Dendritic cell treated with granulocyte-macrophage colony-stimulating factor and Interleukin-4, amounts not matched to agents 40 ng/mL and 50 ng/mL, for 4 days (primary cell): ENCODE results near the gene GREB1.

Experiments used
- H3K27ac Mint-ChIP-seq: one replicate; pipeline ENCODE4 v1.8.0; 2022; ENCODE audit warnings: mild to moderate bottlenecking, mixed read lengths
- H3K27me3 Mint-ChIP-seq: one replicate; pipeline ENCODE4 v1.8.0; 2022; ENCODE audit warnings: mild to moderate bottlenecking, mixed read lengths
- H3K36me3 Mint-ChIP-seq: one replicate; pipeline ENCODE4 v1.8.0; 2022; ENCODE audit warnings: low read depth, mixed read lengths
- H3K4me1 Mint-ChIP-seq: one replicate; pipeline ENCODE4 v1.8.0; 2022; ENCODE audit warnings: low read depth, mixed read lengths
- H3K4me3 Mint-ChIP-seq: one replicate; pipeline ENCODE4 v1.8.0; 2022; ENCODE audit warnings: mild to moderate bottlenecking, moderate library complexity, mixed read lengths
- H3K9me3 Mint-ChIP-seq: one replicate; pipeline ENCODE4 v1.8.0; 2022; ENCODE audit warnings: mixed read lengths
- intact Hi-C: fragments of 100-400 bp; cut with micrococcal nuclease; formaldehyde crosslinking; loops from one replicate; pipeline ENCODE4 v1.15.0; 2022

Gene GREB1

DNA sequence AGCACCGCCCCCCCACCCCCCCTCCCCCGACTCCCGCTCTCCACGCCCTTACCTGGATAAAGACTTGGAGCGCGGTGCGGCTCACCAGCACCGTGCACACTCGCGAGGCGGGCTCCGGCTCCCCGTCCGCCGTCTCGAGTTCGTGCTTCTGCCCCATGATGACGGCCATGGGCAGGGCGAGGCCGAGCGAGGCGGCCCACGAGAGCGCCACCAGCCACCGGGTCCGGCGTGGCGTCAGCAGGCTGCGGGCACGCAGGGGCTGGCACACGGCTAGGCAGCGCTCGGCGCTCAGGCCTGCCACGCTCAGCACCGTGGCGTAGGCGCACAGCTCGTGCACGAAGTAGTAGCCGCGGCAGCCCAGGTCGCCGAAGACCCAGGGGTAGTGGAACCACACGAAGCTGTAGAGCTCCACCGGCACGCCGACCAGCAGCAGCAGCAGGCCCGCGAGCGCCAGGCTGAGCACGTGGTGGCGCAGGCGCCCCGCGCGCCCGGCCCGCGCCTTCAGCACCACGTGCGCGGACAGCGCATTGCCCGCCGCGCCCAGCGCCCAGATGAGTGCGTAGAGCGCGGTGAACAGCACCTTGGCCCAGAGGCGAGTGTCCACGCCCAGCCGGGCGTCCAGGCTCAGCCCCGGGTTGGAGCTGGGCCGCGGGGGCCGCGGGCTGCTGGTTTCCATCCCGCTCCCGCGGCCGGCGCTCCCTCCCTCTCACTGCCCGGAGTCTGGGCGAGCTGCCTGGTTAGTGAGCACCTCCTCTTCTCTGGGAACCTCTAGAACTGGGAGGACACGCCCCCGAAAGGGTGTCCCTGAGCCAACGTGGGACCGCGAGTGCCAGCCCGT lies 135.8 kb downstream of the GREB1 start, which contains the start of gene NTSR2:
Gene NTSR2 (minus strand): TSS at position 742 of the 838 bp plus-strand sequence. CDS start 66 bp downstream, at position 676.
- Mint-ChIP-seq H3K27me3 (peaks cover 47% of the 10 kb centered on the region), H3K4me1 (peaks cover 6% of the 10 kb centered on the region), H3K27ac (no peak within 1 kb of the TSS), H3K4me3 (no peak within 1 kb of the TSS), H3K36me3 (no peaks in the 10 kb centered on the region), H3K9me3 (no peaks in the 10 kb centered on the region)
- intact Hi-C loops, result no loop called here

DNA sequence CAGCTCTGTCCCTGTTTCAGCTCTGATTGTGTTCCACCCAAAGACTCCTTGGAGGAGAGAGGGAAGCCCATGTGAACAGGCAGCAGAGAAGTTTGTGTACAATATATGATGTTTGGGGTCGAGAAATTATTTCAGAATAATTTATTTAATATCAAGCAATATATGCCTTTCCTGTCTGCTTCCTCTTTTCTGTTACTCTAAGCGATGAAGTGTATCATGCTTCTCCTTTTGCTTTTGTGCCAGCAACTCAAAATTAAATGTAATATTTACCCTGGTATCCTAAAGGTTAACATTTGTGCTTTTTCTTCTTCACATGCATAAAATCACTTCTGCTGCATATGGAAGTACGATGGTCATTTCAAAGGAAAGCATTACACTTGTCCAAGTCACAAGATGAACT lies 138.6 kb downstream of the GREB1 start:
- Mint-ChIP-seq H3K27me3 (peaks cover 68% of the 10 kb centered on the region), H3K4me1 (peaks cover 6% of the 10 kb centered on the region), H3K27ac (no peak overlapping the region), H3K36me3 (no peaks in the 10 kb centered on the region), H3K9me3 (no peaks in the 10 kb centered on the region), H3K4me3 (no peak overlapping the region)
- intact Hi-C loops, result no loop called here

DNA sequence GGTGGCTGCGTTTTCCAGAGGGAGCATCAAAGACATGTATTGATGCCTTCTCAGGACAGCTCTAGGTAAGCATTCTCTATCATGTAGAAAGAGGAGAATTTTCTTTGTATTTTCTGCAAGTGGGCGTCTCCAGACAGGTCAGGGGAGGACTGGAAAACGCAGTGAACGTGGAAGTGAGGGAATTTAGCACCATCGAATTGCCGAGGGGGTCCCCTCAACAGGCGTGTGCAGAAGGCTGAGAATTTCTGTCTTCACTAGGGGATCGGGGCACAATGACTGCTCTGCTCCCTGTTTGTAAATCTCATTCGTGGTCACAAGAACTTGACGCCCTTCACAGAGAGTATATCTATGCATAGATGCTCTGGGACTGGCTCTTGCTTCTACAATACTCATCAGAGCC lies 141.1 kb downstream of the GREB1 start:
- intact Hi-C loops, result no loop called here
- Mint-ChIP-seq H3K36me3 (no peaks in the 10 kb centered on the region), H3K27me3 (peaks cover 66% of the 10 kb centered on the region), H3K4me1 (no peaks in the 10 kb centered on the region), H3K9me3 (no peaks in the 10 kb centered on the region), H3K4me3 (no peak overlapping the region), H3K27ac (no peak overlapping the region)

DNA sequence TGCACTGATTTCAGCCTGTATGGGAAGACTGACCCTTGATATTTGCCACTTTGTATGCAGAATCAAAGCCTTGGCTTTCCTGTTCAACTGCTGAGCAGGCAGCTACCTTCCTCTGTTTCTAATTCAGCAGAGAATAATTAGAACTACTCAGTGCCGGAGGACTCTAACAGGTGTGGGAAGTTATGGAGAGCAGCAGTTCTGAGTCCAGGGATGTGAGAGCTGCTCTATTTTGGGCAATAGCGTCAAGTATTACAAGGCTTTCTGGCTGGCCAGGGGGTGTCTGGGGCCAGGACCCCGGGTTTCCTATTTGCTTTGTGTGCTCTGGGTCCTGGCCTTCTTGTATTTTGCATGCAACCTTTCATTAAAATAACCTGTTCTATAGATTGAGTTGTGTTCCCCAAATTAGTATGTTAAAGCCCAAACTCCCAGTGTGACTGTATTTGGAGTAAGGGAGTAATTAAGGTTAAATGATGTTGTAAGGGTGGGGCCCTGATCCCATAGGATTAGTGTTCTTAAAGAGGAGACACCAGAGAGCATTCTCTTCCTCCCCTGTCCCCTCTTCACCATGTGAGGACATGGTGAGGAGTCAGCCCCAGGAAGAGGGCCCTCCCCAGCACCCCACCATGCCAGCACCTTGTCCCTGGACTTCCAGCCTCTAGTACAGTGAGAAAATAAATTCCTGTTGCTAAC lies 141.7 kb downstream of the GREB1 start:
- Mint-ChIP-seq H3K4me1 (no peaks in the 10 kb centered on the region), H3K36me3 (no peaks in the 10 kb centered on the region), H3K27me3 (peaks cover 63% of the 10 kb centered on the region), H3K4me3 (no peak overlapping the region), H3K9me3 (no peaks in the 10 kb centered on the region), H3K27ac (no peak overlapping the region)
- intact Hi-C loops, result no loop called here

DNA sequence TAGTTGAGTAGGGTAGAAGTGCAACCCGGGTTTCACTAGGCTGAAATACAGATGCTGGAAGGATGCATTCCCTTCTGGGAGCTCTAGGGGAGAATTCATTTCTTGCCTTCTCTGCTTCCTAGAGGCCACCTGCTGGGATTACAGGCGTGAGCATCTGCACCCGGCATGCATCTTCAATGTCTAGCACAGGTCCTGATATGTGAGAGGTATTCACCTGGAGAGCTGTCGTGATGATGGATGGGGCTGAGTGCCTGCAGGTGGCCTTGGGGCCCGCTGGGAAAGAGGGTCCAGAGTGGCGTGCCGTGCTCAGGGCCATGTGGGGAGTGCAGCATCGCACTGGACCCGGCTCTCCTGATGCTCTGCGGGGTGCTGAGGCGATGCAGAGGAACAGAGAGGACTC lies 142.8 kb downstream of the GREB1 start:
- Mint-ChIP-seq H3K4me1 (no peaks in the 10 kb centered on the region), H3K9me3 (no peaks in the 10 kb centered on the region), H3K27ac (no peak overlapping the region), H3K4me3 (no peak overlapping the region), H3K27me3 (peaks cover 58% of the 10 kb centered on the region), H3K36me3 (no peaks in the 10 kb centered on the region)
- intact Hi-C loops, result no loop called here

DNA sequence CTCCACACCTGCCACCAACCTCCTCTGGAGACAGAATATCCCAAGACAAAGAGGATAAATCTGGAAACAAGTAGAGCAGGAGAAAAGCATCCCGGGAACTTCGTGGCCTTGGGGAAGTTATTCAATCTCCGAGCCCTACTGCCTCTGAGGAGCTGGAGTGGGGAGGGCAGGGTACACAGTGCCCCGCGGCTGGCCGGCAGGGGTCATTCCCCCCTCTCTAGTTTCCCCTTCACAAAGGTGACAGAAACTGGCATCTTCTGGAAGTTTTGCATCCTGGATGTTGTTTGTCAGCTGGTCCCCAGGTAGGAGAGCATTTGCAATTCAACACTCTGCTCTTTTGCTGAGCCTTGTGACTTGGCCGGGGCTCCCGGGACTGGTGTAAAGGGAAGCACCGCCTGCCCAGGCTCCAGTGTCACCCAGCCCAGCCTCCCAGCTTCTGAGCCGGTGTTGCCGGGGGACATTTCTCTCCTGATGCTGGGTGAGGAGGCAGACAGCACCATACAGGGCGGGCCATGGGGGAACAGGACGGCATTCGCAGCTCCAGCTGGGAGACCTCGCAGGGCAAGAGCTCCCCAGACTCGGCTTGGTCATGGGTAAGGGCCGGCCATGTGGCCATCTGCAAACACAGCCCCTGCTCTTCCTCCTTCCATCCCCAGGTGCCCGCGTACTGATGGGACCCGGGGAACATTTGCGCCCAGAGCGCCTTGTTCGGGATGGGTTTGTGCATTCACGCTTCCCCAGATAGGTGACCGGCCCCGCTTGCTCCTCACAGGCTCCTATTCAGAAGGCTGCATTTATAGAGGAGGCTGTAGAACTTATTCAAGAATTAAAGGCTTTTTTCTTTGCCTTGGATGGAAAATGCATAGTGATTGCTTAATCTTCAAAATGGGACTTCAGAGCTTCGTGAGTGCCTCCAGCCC lies 143.6 kb downstream of the GREB1 start:
- H3K4me3 Mint-ChIP-seq, result no peak overlapping the region
- intact Hi-C loops, result no loop called here
- no peaks in the 10 kb centered on the region for H3K9me3 Mint-ChIP-seq
- no peaks in the 10 kb centered on the region for H3K36me3 Mint-ChIP-seq
- no peak overlapping the region for H3K27ac Mint-ChIP-seq
- peaks cover 60% of the 10 kb centered on the region for H3K27me3 Mint-ChIP-seq
- H3K4me1 Mint-ChIP-seq, result no peaks in the 10 kb centered on the region

DNA sequence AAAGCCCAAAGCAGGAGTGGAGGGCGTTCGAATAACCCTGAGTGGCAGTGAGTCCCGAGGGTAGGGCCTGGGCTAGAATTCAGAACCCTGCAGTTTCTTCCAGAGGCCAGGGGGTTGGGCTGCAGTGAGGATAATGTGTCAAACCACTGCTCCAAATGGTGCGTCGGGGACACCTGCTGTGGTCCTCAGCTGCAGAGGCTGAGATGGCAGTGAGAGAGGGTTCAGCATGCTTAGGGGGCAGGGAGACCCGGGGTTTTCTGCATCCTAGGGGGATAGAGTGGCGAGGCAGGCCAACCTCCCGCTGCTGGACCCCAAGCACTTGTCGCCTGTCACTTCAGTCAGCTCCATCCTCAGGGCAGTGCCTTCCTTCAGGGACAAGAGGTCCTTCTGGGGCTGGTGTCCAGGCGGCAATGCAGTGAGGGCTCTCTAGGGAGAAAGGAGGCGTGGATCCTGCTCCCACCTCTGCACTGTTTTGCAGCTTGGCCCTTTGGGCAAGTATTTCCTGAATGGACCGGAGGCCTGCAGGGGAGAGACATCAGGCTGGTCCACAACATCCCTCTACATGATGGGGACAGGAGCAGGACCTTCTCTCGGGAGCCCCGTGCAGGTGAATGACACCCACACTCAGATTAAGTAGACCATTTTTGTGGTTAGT lies 144.6 kb downstream of the GREB1 start:
- Mint-ChIP-seq H3K4me1 (no peaks in the 10 kb centered on the region), H3K4me3 (no peak overlapping the region), H3K27ac (no peak overlapping the region), H3K36me3 (no peaks in the 10 kb centered on the region), H3K27me3 (peaks cover 67% of the 10 kb centered on the region), H3K9me3 (no peaks in the 10 kb centered on the region)
- intact Hi-C loops, result no loop called here

DNA sequence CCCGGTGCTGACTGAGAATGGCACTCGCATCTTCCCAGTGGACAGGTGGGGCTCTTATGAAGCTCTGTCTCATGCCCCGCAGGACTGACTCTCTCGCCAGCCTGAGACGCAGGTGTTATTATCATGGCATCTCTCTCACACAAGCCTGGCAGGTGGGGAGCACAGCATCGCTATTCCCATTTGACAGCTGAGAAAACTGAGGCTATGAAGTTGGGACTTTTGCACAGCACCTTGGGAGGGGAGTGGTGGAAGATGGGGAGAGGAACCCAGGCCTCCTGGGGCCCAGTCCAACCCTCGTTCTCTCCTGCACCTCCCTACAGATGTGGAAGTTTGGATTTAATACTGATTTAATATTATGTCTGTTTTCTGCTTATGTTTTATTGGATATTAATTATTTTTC lies 145.2 kb downstream of the GREB1 start:
- Mint-ChIP-seq H3K4me3 (no peak overlapping the region), H3K9me3 (no peaks in the 10 kb centered on the region), H3K27ac (no peak overlapping the region), H3K4me1 (no peaks in the 10 kb centered on the region), H3K36me3 (no peaks in the 10 kb centered on the region), H3K27me3 (peaks cover 69% of the 10 kb centered on the region)
- intact Hi-C loops, result no loop called here

DNA sequence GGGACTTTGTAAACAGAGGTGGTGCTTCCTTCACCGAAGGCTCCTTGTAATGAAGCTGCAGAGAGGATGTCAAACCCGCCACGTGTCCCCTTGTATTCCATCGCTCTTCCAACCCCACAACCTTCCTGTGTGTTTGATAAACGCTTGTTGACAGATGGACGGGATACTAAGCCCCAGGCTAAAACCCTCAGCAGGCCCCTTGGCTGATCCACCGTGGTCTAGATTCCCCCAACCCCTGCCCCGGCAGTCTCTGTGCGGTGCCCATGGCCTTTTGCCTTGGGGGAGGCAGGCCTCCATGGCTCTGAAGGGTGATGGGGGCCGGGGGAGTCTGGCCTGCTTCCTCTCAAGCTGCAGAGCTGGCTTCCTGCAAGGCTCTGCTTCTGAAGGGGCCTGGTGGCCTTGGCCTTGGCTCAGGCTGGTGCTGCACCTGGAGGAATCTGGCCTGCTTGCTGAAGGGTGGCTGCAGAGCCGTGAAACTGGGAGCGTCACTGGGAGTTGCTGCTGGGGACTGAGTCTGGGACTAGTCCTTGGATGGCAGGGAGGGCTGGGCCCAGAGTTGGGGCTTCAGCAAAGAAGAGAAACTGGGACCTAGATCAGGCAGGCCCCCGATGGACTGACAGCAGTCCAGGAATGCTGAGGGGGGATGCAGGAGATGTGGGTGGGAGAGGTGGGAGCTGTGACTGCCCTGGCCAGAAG lies 145.8 kb downstream of the GREB1 start:
- no peak overlapping the region for H3K27ac Mint-ChIP-seq

DNA sequence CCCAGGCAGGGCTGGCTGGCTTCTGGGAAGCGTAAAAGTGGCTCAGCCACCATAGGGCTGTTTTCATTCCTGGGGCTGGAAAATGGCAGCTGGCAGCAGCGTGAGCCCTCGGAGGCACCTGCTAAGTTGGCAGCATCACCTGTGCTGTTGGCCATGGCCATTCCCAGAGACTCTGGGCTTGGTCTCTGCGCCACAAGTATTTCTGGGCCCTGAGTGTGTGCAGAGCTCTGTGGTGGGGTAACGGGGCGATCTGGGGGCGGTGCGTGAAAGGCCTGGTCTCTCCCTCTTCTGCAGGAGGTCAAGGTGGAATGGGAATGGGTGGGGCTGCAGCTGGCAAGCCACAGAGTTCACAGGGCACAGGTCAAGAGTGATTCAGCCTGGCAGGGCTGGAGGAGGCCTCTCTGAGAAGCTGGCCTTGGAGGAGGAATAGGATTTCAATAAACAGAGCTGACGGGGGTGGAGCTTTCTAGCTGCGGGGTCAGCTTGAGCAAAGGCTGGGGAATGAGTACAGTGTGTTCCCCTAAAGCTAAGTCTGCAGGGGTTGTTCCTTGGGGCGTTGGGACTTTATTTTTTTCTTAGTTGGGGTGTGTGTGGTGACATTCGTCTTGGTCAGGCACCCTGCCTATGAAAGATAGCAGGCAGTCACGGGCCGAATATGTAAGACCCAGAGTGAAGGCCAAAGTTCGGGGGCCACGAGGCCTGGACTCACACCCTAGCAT lies 146.5 kb downstream of the GREB1 start:
- H3K4me1 Mint-ChIP-seq, result no peaks in the 10 kb centered on the region
- no peak overlapping the region for H3K27ac Mint-ChIP-seq
- H3K9me3 Mint-ChIP-seq, result no peaks in the 10 kb centered on the region
- intact Hi-C loops, result no loop called here
- peaks cover 69% of the 10 kb centered on the region for H3K27me3 Mint-ChIP-seq
- no peaks in the 10 kb centered on the region for H3K36me3 Mint-ChIP-seq
- H3K4me3 Mint-ChIP-seq, result no peak overlapping the region

More for the DNA sequence above, 145.8 kb downstream of the GREB1 start:
- Mint-ChIP-seq H3K4me3 (no peak overlapping the region), H3K9me3 (no peaks in the 10 kb centered on the region), H3K27me3 (peaks cover 69% of the 10 kb centered on the region), H3K36me3 (no peaks in the 10 kb centered on the region), H3K4me1 (no peaks in the 10 kb centered on the region)
- intact Hi-C loops, result no loop called here

DNA sequence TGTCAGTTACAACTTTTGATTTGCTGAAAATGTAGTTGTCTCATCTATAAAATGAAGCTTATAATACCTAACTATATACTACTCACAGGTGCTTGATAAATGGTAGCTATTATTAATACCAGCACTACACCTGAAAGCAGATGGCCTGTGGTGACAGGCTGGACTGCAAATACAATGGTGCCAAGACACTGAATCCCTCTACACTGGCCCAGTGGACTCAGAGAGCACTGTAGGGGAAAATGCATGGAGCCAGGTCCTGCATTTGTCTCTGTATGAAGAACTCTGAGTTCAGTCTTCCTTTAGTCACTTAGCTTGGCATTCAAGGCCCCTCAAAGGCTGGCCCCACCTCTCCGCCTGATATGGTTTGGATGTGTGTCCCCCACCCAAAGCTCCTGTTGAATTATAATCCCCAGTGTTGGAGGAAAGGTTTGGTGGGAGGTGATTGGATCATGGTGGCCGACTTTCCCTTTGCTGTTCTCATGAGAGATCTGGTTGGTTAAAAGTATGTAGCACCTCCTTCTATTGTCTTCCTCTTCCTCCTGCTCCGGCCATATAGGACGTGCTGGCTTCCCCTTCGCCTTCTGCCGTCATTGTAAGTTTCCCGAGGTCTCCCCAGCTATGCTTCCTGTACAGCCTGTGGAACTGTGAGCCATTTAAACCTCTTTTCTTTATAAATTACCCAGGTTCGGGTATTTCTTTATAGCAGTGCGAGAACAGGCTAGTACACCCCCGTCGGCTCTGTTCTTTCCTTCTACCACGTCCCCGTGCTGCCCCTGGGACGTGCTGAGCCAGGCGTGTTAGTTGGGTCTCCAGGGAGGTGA lies 147.3 kb downstream of the GREB1 start:
- intact Hi-C loops, result no loop called here
- no peak overlapping the region for H3K4me3 Mint-ChIP-seq
- no peaks in the 10 kb centered on the region for H3K36me3 Mint-ChIP-seq
- no peaks in the 10 kb centered on the region for H3K9me3 Mint-ChIP-seq
- H3K27me3 Mint-ChIP-seq, result peaks cover 69% of the 10 kb centered on the region
- H3K27ac Mint-ChIP-seq, result no peak overlapping the region
- H3K4me1 Mint-ChIP-seq, result no peaks in the 10 kb centered on the region
